ENCODE results near the gene NOVA2. TPM values are rescaled to one million over a fixed set of nuclear protein-coding genes. Genes with fewer than 3 reads are reported as not detected.

Gene NOVA2
- total RNA-seq, 1 experiment from 2014 or later = not detected

DNA sequence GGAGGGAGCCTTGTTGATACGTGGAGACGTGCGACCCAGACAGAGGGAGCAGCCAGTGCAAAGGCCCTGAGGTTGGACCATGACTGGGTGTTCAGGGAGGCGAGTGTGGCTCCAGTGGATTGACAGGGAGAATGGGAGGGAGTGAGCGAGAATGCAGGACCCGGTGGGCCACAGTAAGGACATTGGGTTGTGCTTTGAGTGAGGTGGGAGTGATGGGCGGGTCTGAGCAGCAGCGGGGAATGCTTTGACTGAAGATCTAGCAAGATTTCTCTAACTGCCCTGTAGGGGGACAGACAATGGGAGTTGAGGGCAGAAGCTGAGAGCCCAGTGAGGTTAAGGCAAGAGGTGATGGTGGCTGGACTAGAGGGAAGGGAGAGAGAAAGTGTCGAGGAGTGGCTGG is 51.4 kb downstream of the NOVA2 start:
- Histone ChIP-seq H3K27me3 (replicated peaks; ENCODE audit: insufficient read depth, low read depth, low read length, poor library complexity) (peaks cover 24% of the 10 kb centered on the region), H3K4me1 (ENCODE audit: insufficient read depth, low read length, poor library complexity, severe bottlenecking) (no peaks in the 10 kb centered on the region), H3K36me3 (ENCODE audit: insufficient read depth, low read length, poor library complexity, severe bottlenecking) (no peaks in the 10 kb centered on the region), H3K27ac (ENCODE audit: low read depth, low read length, poor library complexity, severe bottlenecking) (no peak overlapping the region), H3K9me3 (ENCODE audit: low read depth, low read length, poor library complexity, severe bottlenecking) (no peaks in the 10 kb centered on the region), H3K4me3 (ENCODE audit: low read depth, low read length, poor library complexity, severe bottlenecking) (no peak overlapping the region)
- ChIA-PET POLR2A (ENCODE audit: low non-redundant PET) (no interaction called here), CTCF (interaction anchor here (0.5 kb wide), 1 partner anchor 359 kb away, joined by 9 read pairs; no protein-coding TSS in a partner anchor)
- no peak for DNase-seq (ENCODE audit: low spot score)
- TF ChIP-seq CTCF (conservative IDR thresholded peaks at IDR 0.05; ENCODE audit: low read depth, low read length) (0 out of 2 replicates have a peak, but pooled peaks have one; percentile 22), EZH2 (IDR thresholded peaks at IDR 0.05; ENCODE audit: borderline replicate concordance, low read depth, low read length, poor library complexity, severe bottlenecking) (no peak)
- intact Hi-C loops (cut with micrococcal nuclease; ENCODE audit: unreplicated experiment) = no loop called here
- BruUV-seq (replicated peaks) = no TSS peak

DNA sequence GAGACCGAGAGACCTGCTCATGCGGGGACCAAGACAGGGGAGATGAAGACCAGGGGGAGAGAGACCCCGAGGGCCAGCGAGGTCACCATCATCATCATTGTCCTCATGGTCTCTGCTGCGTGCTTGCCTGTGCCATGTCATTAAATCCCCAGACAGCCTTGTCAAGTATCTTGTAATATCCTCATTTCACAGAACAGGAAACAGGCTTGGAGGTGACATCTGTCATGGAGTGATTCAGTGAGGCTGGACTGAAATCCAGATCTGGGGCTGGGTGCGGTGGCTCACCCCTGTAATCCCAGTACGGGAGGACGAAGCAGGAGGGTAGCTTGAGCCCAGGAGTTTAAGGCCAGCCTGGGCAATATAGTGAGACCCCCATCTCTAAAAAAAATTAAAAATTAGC is 53.2 kb downstream of the NOVA2 start:
- CTCF ChIA-PET = interaction anchor here (0.6 kb wide), 1 partner anchor 18 kb away, joined by 4 read pairs; the partner anchor contains the start of gene MYPOP
- TF ChIP-seq EZH2 (IDR thresholded peaks at IDR 0.05; ENCODE audit: borderline replicate concordance, low read depth, low read length, poor library complexity, severe bottlenecking) (no peak), CTCF (conservative IDR thresholded peaks at IDR 0.05; ENCODE audit: low read depth, low read length) (no peak)
- Histone ChIP-seq H3K9me3 (ENCODE audit: low read depth, low read length, poor library complexity, severe bottlenecking) (no peaks in the 10 kb centered on the region), H3K27ac (ENCODE audit: low read depth, low read length, poor library complexity, severe bottlenecking) (no peak overlapping the region), H3K4me3 (ENCODE audit: low read depth, low read length, poor library complexity, severe bottlenecking) (no peak overlapping the region), H3K36me3 (ENCODE audit: insufficient read depth, low read length, poor library complexity, severe bottlenecking) (no peaks in the 10 kb centered on the region), H3K4me1 (ENCODE audit: insufficient read depth, low read length, poor library complexity, severe bottlenecking) (no peaks in the 10 kb centered on the region), H3K27me3 (replicated peaks; ENCODE audit: insufficient read depth, low read depth, low read length, poor library complexity) (peaks cover 24% of the 10 kb centered on the region)
- intact Hi-C loops (cut with micrococcal nuclease; ENCODE audit: unreplicated experiment) = no loop called here
- POLR2A ChIA-PET (ENCODE audit: low non-redundant PET) = interaction anchor here (0.6 kb wide), 1 partner anchor 121 kb away, joined by 4 read pairs; no protein-coding TSS in a partner anchor
- DNase-seq (ENCODE audit: low spot score) = no peak
- no TSS peak for BruUV-seq (replicated peaks)

DNA sequence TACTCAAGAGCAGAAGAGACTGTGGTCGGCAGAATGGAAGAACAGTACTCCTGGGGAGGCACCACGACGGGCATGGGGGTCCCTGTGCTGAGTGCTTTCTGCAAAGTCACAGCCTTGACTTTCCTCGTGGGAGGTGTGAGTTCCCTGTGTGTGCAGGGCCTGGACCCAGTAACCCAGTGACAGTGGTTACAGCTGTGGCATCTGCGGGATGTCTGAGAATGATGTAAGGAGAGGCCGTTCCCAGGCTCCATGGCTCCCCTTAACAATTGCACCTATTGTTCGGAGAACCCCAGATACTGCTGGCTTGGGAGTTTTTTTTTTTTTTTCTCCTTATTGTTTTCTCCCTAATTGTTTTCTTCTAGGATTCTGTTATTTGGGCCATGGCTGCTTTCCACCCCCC is 54.0 kb downstream of the NOVA2 start:
- no peaks in the 10 kb centered on the region for H3K4me1 ChIP-seq (ENCODE audit: insufficient read depth, low read length, poor library complexity, severe bottlenecking)
- no peak for TF ChIP-seq CTCF (conservative IDR thresholded peaks at IDR 0.05; ENCODE audit: low read depth, low read length)
- intact Hi-C loops (cut with micrococcal nuclease; ENCODE audit: unreplicated experiment) = no loop called here
- no peak overlapping the region for H3K4me3 ChIP-seq (ENCODE audit: low read depth, low read length, poor library complexity, severe bottlenecking)
- POLR2A ChIA-PET (ENCODE audit: low non-redundant PET) = no interaction called here
- H3K9me3 ChIP-seq (ENCODE audit: low read depth, low read length, poor library complexity, severe bottlenecking) = no peaks in the 10 kb centered on the region
- H3K27ac ChIP-seq (ENCODE audit: low read depth, low read length, poor library complexity, severe bottlenecking) = no peak overlapping the region
- H3K36me3 ChIP-seq (ENCODE audit: insufficient read depth, low read length, poor library complexity, severe bottlenecking) = no peaks in the 10 kb centered on the region
- CTCF ChIA-PET = no interaction called here
- no peak for DNase-seq (ENCODE audit: low spot score)
- H3K27me3 ChIP-seq (replicated peaks; ENCODE audit: insufficient read depth, low read depth, low read length, poor library complexity) = peaks cover 24% of the 10 kb centered on the region
- BruUV-seq (replicated peaks) = no TSS peak

All from A673 (cell line).